PC-3 (cell line): ENCODE data around the gene ERCC4. TPM values are rescaled to one million over a fixed set of nuclear protein-coding genes. Genes with fewer than 3 reads are reported as not detected.

Experiments used
- ATAC-seq: fragments of 200-7000 bp; cut with Tn5 transposase; 2 replicates; pipeline ENCODE4 v1.9.1; 2020; ENCODE audit warnings: mild to moderate bottlenecking, moderate library complexity
- BruUV-seq: library from RNA; stranded (reverse); fragments of 400-500 nt; replicated peaks from 2 replicates; lab custom pipeline; 2021; lab: Mats Ljungman, UMichigan
- CTCF ChIA-PET: fragments of 300-600 bp; sonication (Branson Sonifier 250); formaldehyde crosslinking; loops from one replicate; lab custom pipeline; 2022; ENCODE audit warnings: antibody characterized with exemption; lab: Charles Lee
- POLR2A ChIA-PET: fragments of 300-600 bp; sonication (Branson Sonifier 250); formaldehyde crosslinking; loops from one replicate; lab custom pipeline; 2022; ENCODE audit warnings: antibody characterized with exemption; ENCODE audit not compliant: unreplicated experiment; lab: Charles Lee
- DNase-seq: peaks from one replicate; pipeline ENCODE4 v3.0.0-alpha.2; 2015
- H2AFZ ChIP-seq: fragments of 300-600 bp; sonication (generic); 2 replicates; pipeline ENCODE4 v1.6.0; 2016; ENCODE audit warnings: antibody characterized with exemption, low read length
- H3F3A ChIP-seq: fragments of 300-600 bp; sonication (generic); one replicate; pipeline ENCODE4 v1.6.0; 2017; ENCODE audit warnings: antibody characterized with exemption, low read length, control low read depth, mild to moderate bottlenecking; ENCODE audit not compliant: unreplicated experiment
- H3K27ac ChIP-seq: fragments of 300-600 bp; sonication (generic); 2 replicates; pipeline ENCODE4 v1.5.1; 2016; ENCODE audit warnings: mild to moderate bottlenecking, low read length
- H3K27me3 ChIP-seq: fragments of 300-600 bp; sonication (generic); 2 replicates; pipeline ENCODE4 v1.6.1; 2016; ENCODE audit warnings: low read length, mixed read lengths
- H3K36me3 ChIP-seq: fragments of 300-600 bp; sonication (generic); 2 replicates; pipeline ENCODE4 v1.6.1; 2016; ENCODE audit warnings: low read depth, mixed run types, low read length, mixed read lengths
- H3K4me1 ChIP-seq: fragments of 300-600 bp; sonication (generic); 2 replicates; pipeline ENCODE4 v1.5.1; 2016; ENCODE audit warnings: low read length; ENCODE audit not compliant: insufficient read depth
- H3K4me2 ChIP-seq: fragments of 300-600 bp; sonication (generic); 2 replicates; pipeline ENCODE4 v1.6.0; 2016; ENCODE audit warnings: low read length
- H3K4me3 ChIP-seq: fragments of 300-600 bp; sonication (generic); 2 replicates; pipeline ENCODE4 v1.5.1; 2016; ENCODE audit warnings: mild to moderate bottlenecking, low read length, mixed read lengths
- H3K79me2 ChIP-seq: fragments of 300-600 bp; sonication (generic); 2 replicates; pipeline ENCODE4 v1.6.1; 2017; ENCODE audit warnings: low read length, mixed read lengths
- H3K9ac ChIP-seq: fragments of 300-600 bp; sonication (generic); 2 replicates; pipeline ENCODE4 v1.6.0; 2016; ENCODE audit warnings: mild to moderate bottlenecking, low read length
- H3K9me2 ChIP-seq: fragments of 300-600 bp; sonication (generic); replicated peaks from 2 replicates; pipeline ENCODE4 v1.6.1; 2016; ENCODE audit warnings: mixed run types, low read length, mixed read lengths
- H3K9me3 ChIP-seq: fragments of 300-600 bp; sonication (generic); 2 replicates; pipeline ENCODE4 v1.6.1; 2016; ENCODE audit warnings: low read length, mixed read lengths
- H4K20me1 ChIP-seq: fragments of 300-600 bp; sonication (generic); 2 replicates; pipeline ENCODE4 v1.6.1; 2016; ENCODE audit warnings: low read length, mixed read lengths
- CTCF ChIP-seq: fragments of 300-600 bp; sonication (generic); conservative IDR thresholded peaks from 2 replicates; pipeline ENCODE4 v1.5.1; 2017; ENCODE audit warnings: antibody characterized with exemption, low read depth, mild to moderate bottlenecking, low read length
- EZH2 ChIP-seq: fragments of 300-600 bp; sonication (generic); IDR thresholded peaks from one replicate; pipeline ENCODE4 v1.6.1; 2017; ENCODE audit warnings: antibody characterized with exemption, mild to moderate bottlenecking, low read length; ENCODE audit not compliant: unreplicated experiment
- EZH2phosphoT487 ChIP-seq: fragments of 300-600 bp; sonication (generic); IDR thresholded peaks from 2 replicates; pipeline ENCODE4 v1.6.1; 2018; ENCODE audit warnings: mild to moderate bottlenecking, antibody characterized with exemption, low read length, borderline replicate concordance
- intact Hi-C: fragments of 100-400 bp; cut with micrococcal nuclease; formaldehyde crosslinking; loops from 2 replicates; pipeline ENCODE4 v1.9.0; 2023
- total RNA-seq: library from RNA; depleted of rRNA; stranded (reverse); fragments of >200 nt; gene quantifications from 2 replicates; pipeline ENCODE4 v1.2.3, GENCODE V29; 2014

The ERCC4 gene
- total RNA-seq, 1 experiment from 2014 or later = 3.2 TPM

GRCh38 chr16:13945744-13946485, 26.0 kb downstream of the ERCC4 start:
- ChIA-PET POLR2A (no interaction called here), CTCF (no interaction called here)
- Histone ChIP-seq H3F3A (no peaks in the 10 kb centered on the region), H3K4me3 (no peak overlapping the region), H3K9me2 (no peaks in the 10 kb centered on the region), H3K4me1 (no peaks in the 10 kb centered on the region), H2AFZ (no peak overlapping the region), H3K9ac (no peak overlapping the region), H3K4me2 (no peak overlapping the region), H3K79me2 (no peaks in the 10 kb centered on the region), H3K9me3 (no peaks in the 10 kb centered on the region), H3K36me3 (no peaks in the 10 kb centered on the region), H3K27me3 (no peaks in the 10 kb centered on the region), H4K20me1 (no peaks in the 10 kb centered on the region), H3K27ac (no peak overlapping the region)
- no TSS peak for BruUV-seq
- DNase-seq = no peak
- ATAC-seq = no peak
- TF ChIP-seq EZH2 (no peak), EZH2phosphoT487 (no peak), CTCF (no peak)
- intact Hi-C loops = no loop called here

GRCh38 chr16:13948086-13948485, 28.1 kb downstream of the ERCC4 start:
- Histone ChIP-seq H4K20me1 (no peaks in the 10 kb centered on the region), H3K9me2 (no peaks in the 10 kb centered on the region), H3K27ac (no peak overlapping the region), H3K36me3 (no peaks in the 10 kb centered on the region), H3K9me3 (no peaks in the 10 kb centered on the region), H3K79me2 (no peaks in the 10 kb centered on the region), H3K9ac (no peak overlapping the region), H3F3A (no peaks in the 10 kb centered on the region), H2AFZ (no peak overlapping the region), H3K4me2 (no peak overlapping the region), H3K4me3 (no peak overlapping the region), H3K27me3 (no peaks in the 10 kb centered on the region), H3K4me1 (no peaks in the 10 kb centered on the region)
- no peak for DNase-seq
- ATAC-seq = no peak
- TF ChIP-seq EZH2phosphoT487 (no peak), CTCF (no peak), EZH2 (no peak)
- ChIA-PET POLR2A (no interaction called here), CTCF (no interaction called here)
- intact Hi-C loops = no loop called here
- BruUV-seq = no TSS peak

GRCh38 chr16:13950821-13951547, 31.0 kb downstream of the ERCC4 start:
- Histone ChIP-seq H3K79me2 (no peaks in the 10 kb centered on the region), H3F3A (no peaks in the 10 kb centered on the region), H3K27ac (no peak overlapping the region), H3K36me3 (no peaks in the 10 kb centered on the region), H3K9me3 (no peaks in the 10 kb centered on the region), H3K27me3 (no peaks in the 10 kb centered on the region), H4K20me1 (no peaks in the 10 kb centered on the region), H3K4me2 (no peak overlapping the region), H2AFZ (no peak overlapping the region), H3K4me1 (peaks cover 5% of the 10 kb centered on the region; the same call in 1 of the 2 replicates), H3K4me3 (no peak overlapping the region), H3K9ac (no peak overlapping the region), H3K9me2 (no peaks in the 10 kb centered on the region)
- ChIA-PET POLR2A (no interaction called here), CTCF (no interaction called here)
- no peak for TF ChIP-seq EZH2
- no peak for TF ChIP-seq CTCF
- TF ChIP-seq EZH2phosphoT487 = no peak
- no TSS peak for BruUV-seq
- ATAC-seq (no peak), DNase-seq (no peak)
- intact Hi-C loops = no loop called here
